ENCODE results near the gene GJD2.

DNA sequence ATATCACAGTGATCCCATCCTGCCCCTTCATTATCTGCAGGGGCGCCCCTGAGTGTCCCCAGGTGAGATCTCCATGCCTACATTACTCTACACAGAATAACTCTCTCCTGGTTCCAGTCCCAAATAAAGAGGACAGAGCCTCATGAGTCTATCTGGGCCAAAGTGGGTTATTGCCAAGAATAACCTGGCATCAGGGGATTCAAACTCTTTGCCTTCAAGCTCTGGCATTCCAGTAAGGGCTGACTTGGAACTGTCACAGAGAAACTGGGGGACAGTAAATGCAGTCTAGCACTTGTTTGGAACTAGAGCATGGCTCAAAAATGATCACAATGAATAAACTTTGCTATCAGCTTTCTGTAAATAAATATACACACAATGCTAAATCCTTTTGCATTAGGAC, 30.3 kb downstream of the GJD2 start:
- no peak for TF ChIP-seq CTCF (IDR thresholded peaks at IDR 0.05; ENCODE audit: insufficient read depth, low read length, poor library complexity, severe bottlenecking)
- no peak for TF ChIP-seq EZH2phosphoT487 (conservative IDR thresholded peaks at IDR 0.05; ENCODE audit: low read length)
